Coronary artery (tissue), 2 donors: ENCODE measurements around the gene GSTO1.

Source experiments
- DNase-seq: peaks from one replicate; pipeline ENCODE4 v3.0.0-alpha.2; 2017; ENCODE audit warnings: low spot score
- H3K27ac ChIP-seq, 2 donors: fragments of 200-600 bp; sonication (generic); one replicate each; pipeline ENCODE4 v1.5.1; 2016 to 2019
- H3K4me3 ChIP-seq: fragments of 200-600 bp; sonication (generic); 2 replicates; pipeline ENCODE4 v1.5.1; 2016; ENCODE audit warnings: mild to moderate bottlenecking, moderate library complexity
- TF ChIP-seq, protein P1 (sequence below): fragments of 200-600 bp; sonication (generic); IDR thresholded peaks from one replicate; pipeline ENCODE4 v1.5.1; 2019; ENCODE audit warnings: antibody characterized with exemption

GSTO1 gene

GRCh38 chr10:104267721-104268404 is 13.2 kb downstream of the GSTO1 start:
- DNase-seq, result no peak
- peak overlapping the region; percentile 58 to 97 for H3K27ac ChIP-seq
- TF ChIP-seq, protein P1, sequence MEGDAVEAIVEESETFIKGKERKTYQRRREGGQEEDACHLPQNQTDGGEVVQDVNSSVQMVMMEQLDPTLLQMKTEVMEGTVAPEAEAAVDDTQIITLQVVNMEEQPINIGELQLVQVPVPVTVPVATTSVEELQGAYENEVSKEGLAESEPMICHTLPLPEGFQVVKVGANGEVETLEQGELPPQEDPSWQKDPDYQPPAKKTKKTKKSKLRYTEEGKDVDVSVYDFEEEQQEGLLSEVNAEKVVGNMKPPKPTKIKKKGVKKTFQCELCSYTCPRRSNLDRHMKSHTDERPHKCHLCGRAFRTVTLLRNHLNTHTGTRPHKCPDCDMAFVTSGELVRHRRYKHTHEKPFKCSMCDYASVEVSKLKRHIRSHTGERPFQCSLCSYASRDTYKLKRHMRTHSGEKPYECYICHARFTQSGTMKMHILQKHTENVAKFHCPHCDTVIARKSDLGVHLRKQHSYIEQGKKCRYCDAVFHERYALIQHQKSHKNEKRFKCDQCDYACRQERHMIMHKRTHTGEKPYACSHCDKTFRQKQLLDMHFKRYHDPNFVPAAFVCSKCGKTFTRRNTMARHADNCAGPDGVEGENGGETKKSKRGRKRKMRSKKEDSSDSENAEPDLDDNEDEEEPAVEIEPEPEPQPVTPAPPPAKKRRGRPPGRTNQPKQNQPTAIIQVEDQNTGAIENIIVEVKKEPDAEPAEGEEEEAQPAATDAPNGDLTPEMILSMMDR, result no peak
- peak overlapping the region; percentile 99 for H3K4me3 ChIP-seq

- Histone ChIP-seq H3K4me3 (peak overlapping the region; percentile 99), H3K27ac (peak overlapping the region; percentile 58 to 97)
- TF ChIP-seq, protein P1, result no peak
- no peak for DNase-seq
Observed at GRCh38 chr10:104268405-104268712, 13.7 kb downstream of the GSTO1 start.

- peak; percentile 100 for DNase-seq
- TF ChIP-seq, protein P1, result no peak
- peak within 1 kb of the TSS; percentile 99 for H3K4me3 ChIP-seq
- peak within 1 kb of the TSS; percentile 58 to 97 for H3K27ac ChIP-seq
Observed at GRCh38 chr10:104268713-104269645, 14.3 kb downstream of the GSTO1 start, which contains the start of gene GSTO2. GSTO2 (plus strand) TSS chr10:104269184; CDS start chr10:104274916, 5,732 bp downstream.

DNA sequence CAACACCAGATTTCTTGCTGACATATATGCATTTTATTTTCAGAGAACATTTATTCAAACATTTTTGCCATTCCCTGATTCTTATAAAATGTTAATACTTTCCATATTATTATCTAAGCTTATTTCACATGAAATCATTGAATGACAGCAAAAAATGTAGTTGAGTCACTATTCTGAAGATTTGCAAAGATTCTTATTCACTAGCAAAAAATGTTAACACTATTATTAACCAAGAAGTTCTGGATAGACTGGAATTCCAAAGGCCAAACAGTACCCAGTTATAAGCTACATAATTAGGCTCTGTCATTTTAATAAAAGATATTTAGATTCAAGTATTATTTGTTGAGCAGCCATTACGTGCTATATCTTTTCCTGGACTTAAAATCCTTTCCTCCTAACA is 18.6 kb downstream of the GSTO1 start:
- TF ChIP-seq, protein P1, result no peak

DNA sequence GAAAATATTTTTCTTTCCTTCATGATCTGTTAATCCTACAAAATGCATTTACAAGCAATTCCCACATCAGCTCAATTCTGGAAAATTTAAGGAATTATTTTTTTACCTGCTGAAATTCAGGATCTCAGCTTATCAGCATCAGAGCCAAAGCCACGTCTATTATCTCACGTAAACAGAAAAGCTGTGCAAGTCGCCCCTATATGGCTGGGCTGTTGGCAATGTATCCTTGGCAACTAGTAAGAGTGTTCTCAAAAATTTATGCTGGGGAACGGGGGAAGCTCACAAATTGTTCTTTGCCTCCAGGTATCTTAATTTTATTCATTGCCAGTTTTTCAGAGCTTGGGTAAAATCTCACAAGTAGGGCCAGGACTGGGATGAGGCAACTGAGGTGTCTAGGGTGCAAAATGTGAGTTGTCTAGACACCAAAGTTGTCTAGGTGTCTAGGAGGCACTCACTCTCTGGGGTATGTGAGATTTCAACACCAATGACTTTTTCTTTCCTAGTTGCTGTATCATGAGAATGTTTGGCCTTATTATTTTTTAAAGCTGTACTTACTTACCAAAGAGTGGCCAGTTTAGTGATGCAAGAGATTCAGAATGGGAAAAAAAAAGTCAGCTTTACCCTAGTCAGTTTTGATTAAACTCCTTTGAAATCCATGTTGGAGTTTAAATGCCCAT is 19.3 kb downstream of the GSTO1 start:
- no peak overlapping the region for H3K4me3 ChIP-seq
- DNase-seq, result no peak
- TF ChIP-seq, protein P1, result no peak
- no peak overlapping the region for H3K27ac ChIP-seq

More for the DNA sequence above, 18.6 kb downstream of the GSTO1 start:
- no peak overlapping the region for H3K4me3 ChIP-seq
- no peak for DNase-seq
- H3K27ac ChIP-seq, result no peak overlapping the region

DNA sequence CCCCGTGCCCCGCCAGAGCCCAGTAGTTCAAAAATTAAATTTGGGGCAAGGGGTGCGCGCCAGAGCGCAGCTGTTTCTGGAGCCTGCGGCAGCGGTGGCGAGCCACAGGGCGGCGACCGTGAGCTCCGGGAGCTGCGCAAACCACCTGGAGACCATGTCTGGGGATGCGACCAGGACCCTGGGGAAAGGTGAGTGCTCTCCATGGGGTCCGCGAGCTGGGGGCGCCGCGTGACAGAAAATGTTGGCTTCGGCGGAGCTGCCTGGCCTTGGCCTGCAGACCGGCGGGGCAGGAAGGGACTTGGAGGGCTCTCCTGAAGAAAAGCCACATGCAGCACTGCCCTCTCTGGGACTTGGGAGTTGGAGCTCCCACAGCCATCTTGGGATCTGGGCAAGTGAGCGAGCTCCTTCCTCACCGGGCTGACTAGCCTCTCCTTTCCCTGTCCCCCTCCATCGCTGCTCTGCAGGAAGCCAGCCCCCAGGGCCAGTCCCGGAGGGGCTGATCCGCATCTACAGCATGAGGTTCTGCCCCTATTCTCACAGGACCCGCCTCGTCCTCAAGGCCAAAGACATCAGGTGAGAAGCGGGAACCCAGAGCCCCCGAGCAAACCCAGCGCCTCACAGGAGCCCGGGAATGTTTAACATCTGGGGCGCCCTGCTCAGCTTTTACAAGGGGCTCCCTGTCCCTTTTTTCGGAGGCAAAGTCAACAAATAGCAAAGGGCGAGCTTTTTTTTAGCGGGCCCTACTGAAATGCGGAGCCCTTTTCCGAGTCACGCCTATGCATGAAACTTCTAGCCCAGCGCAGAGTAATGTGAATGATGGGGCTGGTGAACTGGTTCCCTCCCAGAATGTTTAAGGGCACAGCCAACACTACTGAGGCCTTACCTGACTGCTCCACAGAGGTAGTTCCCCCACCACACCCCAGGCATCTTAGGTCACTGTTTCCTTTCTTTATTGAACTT is 20.4 kb downstream of the GSTO1 start:
- Histone ChIP-seq H3K27ac (no peak overlapping the region), H3K4me3 (peak overlapping the region; percentile 53)
- no peak for DNase-seq
- TF ChIP-seq, protein P1, result peak; percentile 58
